Epithelial cell of esophagus (primary cell): Measurements from ENCODE around the gene GNPDA1.

Experiments used
- DNase-seq: peaks from one replicate; pipeline ENCODE4 v3.0.0; 2010; ENCODE audit warnings: low read depth
- H3K4me3 ChIP-seq: 2 replicates; pipeline ENCODE4 v1.5.1; 2011; ENCODE audit warnings: mild to moderate bottlenecking, low read length, control low read depth
- CTCF ChIP-seq: IDR thresholded peaks from 2 replicates; pipeline ENCODE4 v1.5.1; 2011; ENCODE audit warnings: low read depth, mild to moderate bottlenecking, low read length, control low read depth, inconsistent platforms; ENCODE audit not compliant: insufficient read depth; ENCODE audit errors: missing control alignments

The GNPDA1 gene

DNA sequence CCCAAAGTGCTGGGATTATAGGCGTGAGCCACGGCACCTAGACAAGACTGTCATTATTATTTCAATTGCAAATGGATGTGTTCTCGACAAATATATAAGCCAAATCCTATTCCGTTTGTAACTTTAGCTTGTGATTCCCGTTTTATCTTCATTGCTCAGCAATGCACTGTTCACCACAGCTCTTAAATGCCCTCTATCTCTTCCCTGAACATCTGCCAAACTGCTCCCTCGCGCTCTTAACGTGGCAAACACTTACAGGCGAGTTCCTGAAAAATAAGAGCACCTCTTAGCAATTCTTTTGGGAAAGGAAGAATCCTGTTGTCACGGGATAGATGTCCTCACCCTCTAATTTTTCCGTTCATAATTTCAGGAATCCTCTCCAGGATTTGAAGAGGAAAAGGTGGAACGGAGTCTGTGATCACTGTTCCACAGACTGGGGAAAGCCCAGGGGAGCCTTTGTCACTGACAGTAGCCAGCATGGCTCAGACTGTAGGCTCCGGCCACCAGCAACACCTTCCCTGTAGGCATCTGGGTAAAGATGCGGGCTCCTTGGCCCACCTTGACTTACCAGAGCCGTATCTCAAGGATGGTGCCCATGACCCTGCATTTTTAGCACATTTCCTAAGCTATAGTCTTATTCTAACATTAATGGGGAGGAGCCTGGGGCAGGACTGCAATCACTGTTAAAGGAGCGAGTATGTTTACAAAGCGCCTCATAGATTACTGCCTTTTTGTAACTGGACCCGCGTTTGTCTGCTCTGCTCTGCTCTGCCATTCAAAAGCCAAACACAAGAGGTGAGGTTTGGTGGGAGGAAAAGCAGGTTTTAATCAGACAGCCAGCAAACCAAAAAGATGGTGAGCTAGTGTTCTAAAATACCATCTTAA lies 20.2 kb upstream of the GNPDA1 start:
- no peak overlapping the region for H3K4me3 ChIP-seq
- TF ChIP-seq CTCF, result no peak
- DNase-seq, result no peak

- DNase-seq, result no peak
- H3K4me3 ChIP-seq, result no peak overlapping the region
- no peak for TF ChIP-seq CTCF
These were observed 19.3 kb upstream of the GNPDA1 start for GRCh38 chr5:142032150-142032549.

- H3K4me3 ChIP-seq, result no peak overlapping the region
- DNase-seq, result no peak
- TF ChIP-seq CTCF, result no peak
These were observed 12.8 kb upstream of the GNPDA1 start for GRCh38 chr5:142025637-142026036.

GRCh38 chr5:142024771-142025304 lies 12.0 kb upstream of the GNPDA1 start:
- H3K4me3 ChIP-seq, result peak overlapping the region; percentile 56
- TF ChIP-seq CTCF, result no peak
- peak; percentile 73 for DNase-seq

DNA sequence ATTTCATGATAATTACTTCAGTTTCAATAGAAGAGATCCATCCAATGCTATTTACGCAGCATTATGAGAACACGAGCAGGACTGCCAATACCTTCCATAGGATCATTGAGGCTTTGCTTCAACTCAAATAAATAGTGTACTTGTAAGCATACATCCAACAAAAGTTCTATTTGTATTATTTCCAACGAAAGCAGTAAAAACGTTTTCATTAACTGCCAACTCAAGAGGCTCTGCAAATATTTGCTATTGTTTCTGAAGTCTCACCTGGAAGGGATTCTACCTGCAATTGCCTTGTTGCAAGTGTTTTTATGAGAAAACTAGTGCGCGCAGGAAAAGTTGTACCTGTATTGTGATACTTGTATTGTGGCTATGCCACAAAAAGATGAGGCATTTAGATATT lies 11.0 kb upstream of the GNPDA1 start:
- TF ChIP-seq CTCF, result no peak
- DNase-seq, result no peak
- no peak overlapping the region for H3K4me3 ChIP-seq

GRCh38 chr5:142020122-142020659 lies 7.4 kb upstream of the GNPDA1 start:
- TF ChIP-seq CTCF, result no peak
- H3K4me3 ChIP-seq, result no peak overlapping the region
- DNase-seq, result no peak
